ENCODE results near the gene UBAC2.

- TF ChIP-seq CTCF (IDR thresholded peaks at IDR 0.05; ENCODE audit: low read length), result no peak
- TF ChIP-seq EZH2 (IDR thresholded peaks at IDR 0.05; ENCODE audit: borderline replicate concordance, low read length), result no peak
Measured at GRCh38 chr13:99191336-99191899, 9.2 kb upstream of the UBAC2 start.

Data from OCI-LY1 (cell line).